ENCODE data around the gene LPIN1. TPM values are rescaled to one million over a fixed set of nuclear protein-coding genes. Genes with fewer than 3 reads are reported as not detected.
"Not testable (repeated sequence)": the region's sequence is repeated elsewhere in the genome, so short reads cannot be mapped to it uniquely, and the experiment has no call there.

Gene LPIN1
- total and polyA plus RNA-seq, 7 experiments from 2014 or later = 25.5 to 88.1 (median 70.6) TPM

DNA sequence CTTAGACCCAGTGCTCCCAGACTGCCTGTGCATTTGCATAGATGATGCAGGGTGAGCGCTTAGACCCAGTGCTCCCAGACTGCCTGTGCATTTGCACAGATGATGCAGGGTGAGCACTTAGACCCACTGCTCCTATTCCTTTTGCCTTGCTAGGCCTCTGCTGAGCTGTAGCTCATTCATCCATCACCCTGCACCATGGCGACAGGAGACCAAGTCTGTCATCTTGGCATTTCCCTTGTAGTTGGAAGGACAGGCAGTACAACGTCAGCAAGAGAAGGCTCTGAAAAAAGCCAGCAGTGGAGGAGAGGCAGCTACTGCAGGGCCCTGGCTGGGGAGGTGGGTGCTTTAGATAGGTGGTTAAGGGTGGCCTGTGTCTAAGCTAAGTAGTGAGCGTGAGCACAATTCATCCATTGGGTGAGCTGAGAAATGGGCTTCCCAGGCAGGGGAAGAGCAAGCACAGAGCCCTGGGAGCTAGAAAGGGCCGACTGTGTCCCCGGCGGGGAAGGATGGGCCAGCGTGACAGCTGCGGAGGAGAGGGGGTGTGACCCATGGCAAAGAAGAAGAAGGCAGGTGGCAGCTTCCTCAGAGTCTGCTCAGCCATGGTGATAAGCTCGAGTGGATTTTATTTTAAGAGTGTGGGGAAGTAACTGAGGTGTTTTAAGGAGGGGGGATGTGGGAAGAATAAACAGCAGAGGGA lies 108.8 kb downstream of the LPIN1 start:
- H3K27me3 ChIP-seq (ENCODE audit: control insufficient read depth in 2 of 2, insufficient read depth in 2 of 2, low read length in 2 of 2) = no peaks in the 10 kb centered on the region
- ChIA-PET CTCF (no interaction called here), POLR2A (no interaction called here)
- H3K9me3 Mint-ChIP-seq = peaks cover 0 to 20% (median 10%) of the 10 kb centered on the region in 11 donors
- intact Hi-C loops (cut with micrococcal nuclease) = no loop called here
- DNase-seq = no peak
- peaks cover 0 to 12% (median 4%) of the 10 kb centered on the region in 5 donors for H3K36me3 Mint-ChIP-seq
- peaks cover 0 to 13% (median 0%) of the 10 kb centered on the region in 7 donors for H3K4me1 Mint-ChIP-seq
- H3K27ac ChIP-seq (ENCODE audit: low read depth, low read length) = no peak overlapping the region
- H3K4me3 Mint-ChIP-seq = no peak overlapping the region
- H3K27me3 Mint-ChIP-seq = peaks cover 0 to 19% (median 5%) of the 10 kb centered on the region in 5 donors
- no peak overlapping the region for H3K27ac Mint-ChIP-seq
- no peaks in the 10 kb centered on the region for H3K36me3 ChIP-seq (ENCODE audit: control insufficient read depth in 2 of 3, insufficient read depth in 3 of 3, low read length in 3 of 3)
- no peaks in the 10 kb centered on the region for H3K9me3 ChIP-seq (ENCODE audit: control insufficient read depth in 2 of 3, low read length in 3 of 3)
- H3K4me3 ChIP-seq (ENCODE audit: low read length) = no peak overlapping the region
- no peaks in the 10 kb centered on the region for H3K4me1 ChIP-seq (ENCODE audit: control insufficient read depth in 2 of 2, insufficient read depth in 2 of 2, low read length in 2 of 2)
- no peak for ATAC-seq

DNA sequence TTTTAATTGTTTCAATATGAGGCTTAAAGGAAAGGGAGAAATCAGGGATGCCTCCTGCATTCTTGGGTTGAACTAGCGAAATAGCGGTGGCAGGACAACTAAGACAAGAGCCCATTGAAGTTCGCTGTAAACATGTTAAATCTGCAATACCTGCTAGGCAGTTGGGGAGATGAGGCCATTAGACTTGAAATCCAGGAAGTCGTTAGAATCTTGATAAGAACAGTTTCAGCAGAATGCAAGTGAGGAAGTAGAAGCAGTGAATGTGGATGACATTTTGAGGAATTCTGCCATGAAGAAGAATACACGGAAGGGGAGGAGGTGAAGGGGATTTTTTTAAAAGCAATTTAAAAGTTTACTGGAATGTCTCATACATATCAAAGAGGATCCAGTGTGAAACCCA lies 109.7 kb downstream of the LPIN1 start:
- no peaks in the 10 kb centered on the region for H3K4me1 ChIP-seq (ENCODE audit: control insufficient read depth in 2 of 2, insufficient read depth in 2 of 2, low read length in 2 of 2)

DNA sequence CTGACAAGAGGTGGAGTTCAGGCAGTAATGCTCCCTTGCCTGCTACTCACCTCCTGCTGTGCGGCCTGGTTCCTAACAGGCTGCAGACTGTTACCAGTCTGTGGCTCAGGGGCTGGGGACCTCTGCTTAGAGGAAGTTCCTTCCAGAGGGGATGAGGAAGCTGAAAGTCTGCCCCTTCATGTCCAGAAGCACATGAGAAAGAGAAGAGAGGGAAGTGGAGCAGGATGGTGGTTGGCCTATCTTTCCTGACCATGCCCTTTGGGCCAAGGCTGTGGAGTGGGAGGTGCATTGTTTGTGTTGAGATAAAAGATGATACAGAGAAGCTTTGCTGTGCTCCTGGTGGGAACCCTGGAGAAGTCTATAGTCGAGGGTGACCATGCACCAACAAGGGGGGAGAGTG lies 112.5 kb downstream of the LPIN1 start:
- POLR2A ChIA-PET = interaction anchor here (0.8 kb wide), 1 partner anchor 1034 kb away, joined by 3 read pairs; no protein-coding TSS in a partner anchor
- H3K27ac ChIP-seq (ENCODE audit: low read depth, low read length) = no peak overlapping the region
- H3K27me3 ChIP-seq (ENCODE audit: control insufficient read depth in 2 of 2, insufficient read depth in 2 of 2, low read length in 2 of 2) = no peaks in the 10 kb centered on the region
- Mint-ChIP-seq H3K9me3 (peaks cover 0 to 27% (median 10%) of the 10 kb centered on the region in 11 donors), H3K4me3 (no peak overlapping the region), H3K27me3 (peaks cover 0 to 31% (median 0%) of the 10 kb centered on the region in 5 donors), H3K36me3 (peaks cover 0 to 12% (median 4%) of the 10 kb centered on the region in 5 donors), H3K27ac (no peak overlapping the region), H3K4me1 (peaks cover 3 to 18% (median 10%) of the 10 kb centered on the region in 7 donors)
- no peak overlapping the region for H3K4me3 ChIP-seq (ENCODE audit: low read length)
- no peaks in the 10 kb centered on the region for H3K9me3 ChIP-seq (ENCODE audit: control insufficient read depth in 2 of 3, low read length in 3 of 3)
- ATAC-seq (no peak), DNase-seq (no peak)
- H3K36me3 ChIP-seq (ENCODE audit: control insufficient read depth in 2 of 3, insufficient read depth in 3 of 3, low read length in 3 of 3) = no peaks in the 10 kb centered on the region
- H3K4me1 ChIP-seq (ENCODE audit: control insufficient read depth in 2 of 2, insufficient read depth in 2 of 2, low read length in 2 of 2) = peaks cover 0 to 5% of the 10 kb centered on the region in 2 donors
- CTCF ChIA-PET = no interaction called here
- intact Hi-C loops (cut with micrococcal nuclease) = no loop called here

More for the DNA sequence above, 109.7 kb downstream of the LPIN1 start:
- H3K4me1 Mint-ChIP-seq = peaks cover 0 to 13% (median 0%) of the 10 kb centered on the region in 7 donors
- ATAC-seq (no peak), DNase-seq (no peak)
- H3K27ac Mint-ChIP-seq = no peak overlapping the region
- peaks cover 0 to 12% (median 4%) of the 10 kb centered on the region in 5 donors for H3K36me3 Mint-ChIP-seq
- no peak overlapping the region for H3K4me3 Mint-ChIP-seq
- H3K27me3 Mint-ChIP-seq = peaks cover 0 to 21% (median 5%) of the 10 kb centered on the region in 5 donors
- POLR2A ChIA-PET = no interaction called here
- Histone ChIP-seq H3K9me3 (ENCODE audit: control insufficient read depth in 2 of 3, low read length in 3 of 3) (no peaks in the 10 kb centered on the region), H3K27ac (ENCODE audit: low read depth, low read length) (no peak overlapping the region), H3K27me3 (ENCODE audit: control insufficient read depth in 2 of 2, insufficient read depth in 2 of 2, low read length in 2 of 2) (no peaks in the 10 kb centered on the region), H3K4me3 (ENCODE audit: low read length) (no peak overlapping the region), H3K36me3 (ENCODE audit: control insufficient read depth in 2 of 3, insufficient read depth in 3 of 3, low read length in 3 of 3) (no peaks in the 10 kb centered on the region)
- intact Hi-C loops (cut with micrococcal nuclease) = no loop called here
- peaks cover 0 to 27% (median 10%) of the 10 kb centered on the region in 11 donors for H3K9me3 Mint-ChIP-seq
- CTCF ChIA-PET = no interaction called here

DNA sequence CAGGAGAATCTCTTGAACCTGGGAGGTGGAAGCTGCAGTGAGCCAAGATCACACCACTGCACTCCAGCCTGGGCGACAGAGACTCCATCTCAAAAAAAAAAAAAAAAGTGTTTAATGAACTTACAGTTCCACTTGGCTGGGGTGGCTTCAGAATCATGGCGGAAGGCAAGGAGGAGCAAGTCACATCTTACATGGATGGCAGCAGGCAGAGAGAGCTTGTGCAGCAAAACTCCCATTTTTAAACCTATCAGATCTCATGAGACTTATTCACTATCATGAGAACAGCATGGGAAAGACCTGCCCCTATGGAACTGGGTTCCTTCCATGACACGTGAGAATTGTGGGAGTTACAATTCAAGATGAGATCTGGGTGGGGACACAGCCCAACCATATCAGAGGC lies 113.5 kb downstream of the LPIN1 start:
- ATAC-seq; H3K36me3 ChIP-seq (ENCODE audit: control insufficient read depth in 2 of 3, insufficient read depth in 3 of 3, low read length in 3 of 3); H3K4me3 Mint-ChIP-seq; H3K27me3 ChIP-seq (ENCODE audit: control insufficient read depth in 2 of 2, insufficient read depth in 2 of 2, low read length in 2 of 2); H3K27ac Mint-ChIP-seq; POLR2A ChIA-PET; DNase-seq; H3K9me3 ChIP-seq (ENCODE audit: control insufficient read depth in 2 of 3, low read length in 3 of 3); H3K4me3 ChIP-seq (ENCODE audit: low read length); H3K27ac ChIP-seq (ENCODE audit: low read depth, low read length); H3K4me1 ChIP-seq (ENCODE audit: control insufficient read depth in 2 of 2, insufficient read depth in 2 of 2, low read length in 2 of 2): not testable (repeated sequence)
- Mint-ChIP-seq H3K4me1 (peaks cover 8 to 20% (median 13%) of the 10 kb centered on the region in 7 donors), H3K9me3 (peaks cover 0 to 27% (median 10%) of the 10 kb centered on the region in 11 donors), H3K36me3 (peaks cover 0 to 12% (median 4%) of the 10 kb centered on the region in 5 donors), H3K27me3 (peaks cover 0 to 35% (median 0%) of the 10 kb centered on the region in 5 donors)
- CTCF ChIA-PET = interaction anchor here (1.2 kb wide), 1 partner anchor 467 kb away, joined by 3 read pairs; no protein-coding TSS in a partner anchor
- intact Hi-C loops (cut with micrococcal nuclease) = loop anchor here (5.0 to 10.0 kb wide), 7 partner anchors 177 to 1072 kb away; no protein-coding TSS in a partner anchor

DNA sequence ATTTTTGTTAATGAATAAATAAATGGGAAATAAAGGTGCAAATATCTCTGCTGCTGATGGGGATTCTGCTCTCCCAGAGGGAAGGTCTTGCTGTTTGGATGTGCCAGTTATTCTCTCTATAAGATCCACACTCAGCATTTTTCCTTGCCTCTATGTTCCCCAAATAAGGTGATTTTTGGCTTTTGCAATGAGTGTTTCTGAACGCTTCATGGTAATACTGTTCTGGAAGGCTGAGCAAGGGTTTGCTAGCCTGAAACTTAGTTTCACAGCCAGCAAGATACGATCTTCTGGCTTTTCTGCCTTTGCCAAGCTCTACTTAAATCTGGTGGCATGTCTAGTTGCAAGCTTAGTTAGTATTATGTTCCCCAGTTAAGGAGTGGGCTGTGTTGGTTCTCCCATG lies 114.6 kb downstream of the LPIN1 start:
- Mint-ChIP-seq H3K27ac (no peak overlapping the region), H3K36me3 (peaks cover 0 to 12% (median 4%) of the 10 kb centered on the region in 5 donors), H3K27me3 (peaks cover 0 to 34% (median 0%) of the 10 kb centered on the region in 5 donors), H3K4me3 (no peak overlapping the region), H3K4me1 (peaks cover 8 to 18% (median 12%) of the 10 kb centered on the region in 7 donors), H3K9me3 (peaks cover 0 to 27% (median 10%) of the 10 kb centered on the region in 11 donors)
- Histone ChIP-seq H3K9me3 (ENCODE audit: control insufficient read depth in 2 of 3, low read length in 3 of 3) (no peaks in the 10 kb centered on the region), H3K27me3 (ENCODE audit: control insufficient read depth in 2 of 2, insufficient read depth in 2 of 2, low read length in 2 of 2) (no peaks in the 10 kb centered on the region), H3K4me1 (ENCODE audit: control insufficient read depth in 2 of 2, insufficient read depth in 2 of 2, low read length in 2 of 2) (peaks cover 0 to 7% of the 10 kb centered on the region in 2 donors), H3K36me3 (ENCODE audit: control insufficient read depth in 2 of 3, insufficient read depth in 3 of 3, low read length in 3 of 3) (no peaks in the 10 kb centered on the region), H3K4me3 (ENCODE audit: low read length) (no peak overlapping the region), H3K27ac (ENCODE audit: low read depth, low read length) (no peak overlapping the region)
- DNase-seq = no peak
- ChIA-PET POLR2A (no interaction called here), CTCF (interaction anchor here (1.2 kb wide), 1 partner anchor 466 kb away, joined by 3 read pairs; no protein-coding TSS in a partner anchor)
- no peak for ATAC-seq
- intact Hi-C loops (cut with micrococcal nuclease) = loop anchor here (5.0 to 10.0 kb wide), 7 partner anchors 176 to 1071 kb away; no protein-coding TSS in a partner anchor

DNA sequence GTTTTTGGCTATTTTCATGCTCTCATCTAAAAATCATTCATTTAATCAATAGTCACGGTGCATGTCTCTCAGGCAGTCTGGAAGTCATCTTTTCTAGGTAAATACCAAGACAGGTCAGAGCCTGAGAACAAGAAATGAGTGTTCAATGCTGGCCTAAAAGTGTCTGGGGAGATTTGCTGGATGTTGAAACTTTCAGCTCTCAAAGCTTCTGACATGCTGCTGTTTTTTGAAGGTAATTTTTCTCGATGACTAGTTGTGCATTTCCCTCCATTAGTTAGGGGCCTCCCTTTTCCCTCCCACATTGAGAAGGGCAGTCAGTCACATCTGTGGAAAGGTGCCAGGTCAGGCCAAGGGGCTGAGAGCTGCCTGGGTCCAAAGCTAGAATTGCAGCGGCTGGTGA lies 115.6 kb downstream of the LPIN1 start:
- peaks cover 0 to 27% (median 10%) of the 10 kb centered on the region in 11 donors for H3K9me3 Mint-ChIP-seq
- peaks cover 0 to 28% (median 0%) of the 10 kb centered on the region in 5 donors for H3K27me3 Mint-ChIP-seq
- Histone ChIP-seq H3K27me3 (ENCODE audit: control insufficient read depth in 2 of 2, insufficient read depth in 2 of 2, low read length in 2 of 2) (no peaks in the 10 kb centered on the region), H3K27ac (ENCODE audit: low read depth, low read length) (no peak overlapping the region), H3K4me3 (ENCODE audit: low read length) (no peak overlapping the region), H3K4me1 (ENCODE audit: control insufficient read depth in 2 of 2, insufficient read depth in 2 of 2, low read length in 2 of 2) (peaks cover 0 to 7% of the 10 kb centered on the region in 2 donors), H3K36me3 (ENCODE audit: control insufficient read depth in 2 of 3, insufficient read depth in 3 of 3, low read length in 3 of 3) (no peaks in the 10 kb centered on the region), H3K9me3 (ENCODE audit: control insufficient read depth in 2 of 3, low read length in 3 of 3) (no peaks in the 10 kb centered on the region)
- ChIA-PET POLR2A (no interaction called here), CTCF (interaction anchor here (0.8 to 1.3 kb wide), 2 partner anchors 11 to 32 kb away, joined by 3 read pairs; no protein-coding TSS in a partner anchor)
- H3K4me3 Mint-ChIP-seq = peak overlapping the region in 1 of 10 donors; percentile 41
- peaks cover 8 to 14% (median 11%) of the 10 kb centered on the region in 7 donors for H3K4me1 Mint-ChIP-seq
- ATAC-seq = no peak
- peaks cover 0 to 10% (median 4%) of the 10 kb centered on the region in 5 donors for H3K36me3 Mint-ChIP-seq
- DNase-seq = no peak
- H3K27ac Mint-ChIP-seq = no peak overlapping the region
- intact Hi-C loops (cut with micrococcal nuclease) = loop anchor here (2.0 to 10.0 kb wide), 8 partner anchors 175 to 1070 kb away; no protein-coding TSS in a partner anchor
